Cerebellar nuclear complex (tissue), 1 donor: ENCODE measurements around the gene GBP2.

Experiments used
- DNase-seq, 2 experiments: peaks; one replicate each; lab custom pipeline; 2025; lab: John Stamatoyannopoulos, UW

Gene GBP2

GRCh38 chr1:89064632-89065031 lies 61.3 kb downstream of the GBP2 start:
- DNase-seq = no peak

- DNase-seq = no peak
These were observed 62.8 kb downstream of the GBP2 start for GRCh38 chr1:89063094-89063493.

- no peak for DNase-seq
These were observed 65.8 kb downstream of the GBP2 start for GRCh38 chr1:89060091-89060490.
